Stimulated activated CD4-positive, alpha-beta T cell treated with anti-CD3 and anti-CD28 coated beads, Interleukin-15, amount 100 ng/mL, for 48 hours (primary cell): ENCODE data around the gene TMEM60.
"Not testable (repeated sequence)": the region's sequence is repeated elsewhere in the genome, so short reads cannot be mapped to it uniquely, and the experiment has no call there.

Experiments used
- DNase-seq, 2 donors: peaks; one replicate each; pipeline ENCODE4 v3.0.0-alpha.2; 2020; ENCODE audit warnings: low read depth in 2 of 2

TMEM60 gene

GRCh38 chr7:77811516-77812289 is 13.5 kb upstream of the TMEM60 start:
- DNase-seq, result no peak

GRCh38 chr7:77808517-77808916 is 10.3 kb upstream of the TMEM60 start:
- DNase-seq, result no peak

- DNase-seq, result no peak
These were observed 8.2 kb upstream of the TMEM60 start for GRCh38 chr7:77806425-77806824.

- DNase-seq, result no peak
These were observed 4.5 kb upstream of the TMEM60 start for GRCh38 chr7:77802557-77803405.

GRCh38 chr7:77800730-77801129 is 2.5 kb upstream of the TMEM60 start:
- no peak for DNase-seq

GRCh38 chr7:77800158-77800557 is 1.9 kb upstream of the TMEM60 start:
- DNase-seq, result no peak

GRCh38 chr7:77799078-77799964 is 1.1 kb upstream of the TMEM60 start:
- DNase-seq, result peak in 1 of 2 donors; percentile 11

GRCh38 chr7:77797734-77798393 is 370 bp downstream of the TMEM60 start:
- DNase-seq, result no peak

GRCh38 chr7:77796960-77797359 is 1.3 kb downstream of the TMEM60 start:
- no peak for DNase-seq

GRCh38 chr7:77796109-77796508 is 2.1 kb downstream of the TMEM60 start:
- DNase-seq, result no peak

GRCh38 chr7:77794000-77794399 is 4.2 kb downstream of the TMEM60 start:
- DNase-seq, result no peak

GRCh38 chr7:77791956-77792355 is 6.3 kb downstream of the TMEM60 start:
- no peak for DNase-seq

- DNase-seq, result no peak
These were observed 6.9 kb downstream of the TMEM60 start for GRCh38 chr7:77791336-77791735.

- DNase-seq, result no peak
These were observed 9.8 kb downstream of the TMEM60 start for GRCh38 chr7:77788327-77788902.

GRCh38 chr7:77786741-77787140 is 11.5 kb downstream of the TMEM60 start:
- no peak for DNase-seq

GRCh38 chr7:77786018-77786417 is 12.2 kb downstream of the TMEM60 start:
- no peak for DNase-seq

GRCh38 chr7:77784426-77784825 is 13.8 kb downstream of the TMEM60 start:
- not testable (repeated sequence) for DNase-seq

GRCh38 chr7:77783545-77783944 is 14.7 kb downstream of the TMEM60 start:
- no peak for DNase-seq

GRCh38 chr7:77783111-77783510 is 15.1 kb downstream of the TMEM60 start:
- DNase-seq, result no peak

- DNase-seq, result no peak
These were observed 15.9 kb downstream of the TMEM60 start for GRCh38 chr7:77782383-77782782.

GRCh38 chr7:77778535-77778934 is 19.7 kb downstream of the TMEM60 start:
- DNase-seq, result no peak
